Measurements from ENCODE around the gene TEX26. TPM values are rescaled to one million over a fixed set of nuclear protein-coding genes. Genes with fewer than 3 reads are reported as not detected.

The TEX26 gene
- polyA plus RNA-seq, 1 donor from 2014 or later, result not detected

GRCh38 chr13:31015199-31015598 is 82.7 kb downstream of the TEX26 start:
- H3K9me3 ChIP-seq (ENCODE audit: low read length), result no peaks in the 10 kb centered on the region
- H3K9me2 ChIP-seq (ENCODE audit: insufficient read depth, low read length), result no peaks in the 10 kb centered on the region
- no peak overlapping the region for H3K27ac ChIP-seq (ENCODE audit: low read length)
- no peaks in the 10 kb centered on the region for H3K79me2 ChIP-seq (replicated peaks; ENCODE audit: insufficient read depth, low read length)
- no peaks in the 10 kb centered on the region for H4K20me1 ChIP-seq (ENCODE audit: insufficient read depth)
- TF ChIP-seq CTCF (IDR thresholded peaks at IDR 0.05; ENCODE audit: poor library complexity, severe bottlenecking) (no peak), POLR2AphosphoS5 (IDR thresholded peaks at IDR 0.05) (no peak), TAF1 (IDR thresholded peaks at IDR 0.05; ENCODE audit: low read depth) (no peak), RAD21 (conservative IDR thresholded peaks at IDR 0.05) (no peak), MXI1 (conservative IDR thresholded peaks at IDR 0.05; ENCODE audit: poor library complexity, severe bottlenecking) (no peak), EZH2 (IDR thresholded peaks at IDR 0.05; ENCODE audit: borderline replicate concordance, insufficient read depth, low read length, poor library complexity, severe bottlenecking) (no peak), REST (IDR thresholded peaks at IDR 0.05; ENCODE audit: borderline replicate concordance) (no peak), EP300 (conservative IDR thresholded peaks at IDR 0.05; ENCODE audit: poor library complexity, severe bottlenecking) (no peak), SMC3 (conservative IDR thresholded peaks at IDR 0.05; ENCODE audit: poor library complexity) (no peak)
- H3K4me2 ChIP-seq (ENCODE audit: low read length), result no peak overlapping the region
- H3F3A ChIP-seq (ENCODE audit: insufficient read depth, low read length, poor library complexity, severe bottlenecking), result peaks cover 5% of the 10 kb centered on the region
- no peak overlapping the region for H3K4me3 ChIP-seq (ENCODE audit: low read length)
- H2AFZ ChIP-seq (ENCODE audit: low read depth, low read length), result no peak overlapping the region
- H3K9ac ChIP-seq (ENCODE audit: low read length), result no peak overlapping the region
- H3K36me3 ChIP-seq (ENCODE audit: insufficient read depth, low read length), result no peaks in the 10 kb centered on the region
- H3K27me3 ChIP-seq (ENCODE audit: insufficient read depth, low read depth, low read length), result no peaks in the 10 kb centered on the region

- H4K20me1 ChIP-seq (ENCODE audit: insufficient read depth), result no peaks in the 10 kb centered on the region
- no peak overlapping the region for H3K4me3 ChIP-seq (ENCODE audit: low read length)
- H3K27ac ChIP-seq (ENCODE audit: low read length), result no peak overlapping the region
- no peaks in the 10 kb centered on the region for H3K27me3 ChIP-seq (ENCODE audit: insufficient read depth, low read depth, low read length)
- H3K79me2 ChIP-seq (replicated peaks; ENCODE audit: insufficient read depth, low read length), result no peaks in the 10 kb centered on the region
- no peak overlapping the region for H3K9ac ChIP-seq (ENCODE audit: low read length)
- no peak for TF ChIP-seq SMC3 (conservative IDR thresholded peaks at IDR 0.05; ENCODE audit: poor library complexity)
- TF ChIP-seq REST (IDR thresholded peaks at IDR 0.05; ENCODE audit: borderline replicate concordance), result no peak
- TF ChIP-seq EZH2 (IDR thresholded peaks at IDR 0.05; ENCODE audit: borderline replicate concordance, insufficient read depth, low read length, poor library complexity, severe bottlenecking), result no peak
- no peak for TF ChIP-seq TAF1 (IDR thresholded peaks at IDR 0.05; ENCODE audit: low read depth)
- TF ChIP-seq MXI1 (conservative IDR thresholded peaks at IDR 0.05; ENCODE audit: poor library complexity, severe bottlenecking), result no peak
- no peak for TF ChIP-seq CTCF (IDR thresholded peaks at IDR 0.05; ENCODE audit: poor library complexity, severe bottlenecking)
- TF ChIP-seq EP300 (conservative IDR thresholded peaks at IDR 0.05; ENCODE audit: poor library complexity, severe bottlenecking), result no peak
- TF ChIP-seq POLR2AphosphoS5 (IDR thresholded peaks at IDR 0.05), result no peak
- TF ChIP-seq RAD21 (conservative IDR thresholded peaks at IDR 0.05), result no peak
- no peak overlapping the region for H3K4me2 ChIP-seq (ENCODE audit: low read length)
- no peaks in the 10 kb centered on the region for H3K9me2 ChIP-seq (ENCODE audit: insufficient read depth, low read length)
- H3F3A ChIP-seq (ENCODE audit: insufficient read depth, low read length, poor library complexity, severe bottlenecking), result no peaks in the 10 kb centered on the region
- H2AFZ ChIP-seq (ENCODE audit: low read depth, low read length), result no peak overlapping the region
- H3K9me3 ChIP-seq (ENCODE audit: low read length), result no peaks in the 10 kb centered on the region
- H3K36me3 ChIP-seq (ENCODE audit: insufficient read depth, low read length), result no peaks in the 10 kb centered on the region
Measured at GRCh38 chr13:31016342-31017325, 84.2 kb downstream of the TEX26 start.
